ENCODE data around the gene CDC20B. TPM values are rescaled to one million over a fixed set of nuclear protein-coding genes. Genes with fewer than 3 reads are reported as not detected.

Gene CDC20B
- total RNA-seq, result not detected in 2 replicates
- long read RNA-seq, partial matches to known transcripts, result 0 of 3 reads
- long read RNA-seq, other reads (novel, unspliced or antisense), result 3 of 3 reads

GRCh38 chr5:55172937-55173686, at the start of gene CDC20B:
Gene CDC20B, minus strand, starts transcription at chr5:55173177. Its CDS starts 177 bp downstream, at chr5:55173000.
- peaks cover 69% of the 10 kb centered on the region for H3K27me3 Mint-ChIP-seq (ENCODE audit: low read depth)
- H3K4me1 Mint-ChIP-seq, result peaks cover 30% of the 10 kb centered on the region
- no peak for TF ChIP-seq CTCF (conservative IDR thresholded peaks at IDR 0.05)
- H3K36me3 Mint-ChIP-seq (ENCODE audit: low read depth), result no peaks in the 10 kb centered on the region
- no peaks in the 10 kb centered on the region for H3K9me3 Mint-ChIP-seq
- H3K27ac Mint-ChIP-seq (ENCODE audit: unreplicated experiment), result no peak within 1 kb of the TSS
- H3K4me3 Mint-ChIP-seq, result peak within 1 kb of the TSS; percentile 86
- DNase-seq (ENCODE audit: low read depth, low spot score), result peak; percentile 58

GRCh38 chr5:55222092-55222984, 49.4 kb upstream of the CDC20B start:
- Mint-ChIP-seq H3K9me3 (no peaks in the 10 kb centered on the region), H3K27ac (ENCODE audit: unreplicated experiment) (no peak overlapping the region), H3K36me3 (ENCODE audit: low read depth) (peaks cover 2% of the 10 kb centered on the region), H3K4me3 (peak overlapping the region; percentile 32), H3K27me3 (ENCODE audit: low read depth) (peaks cover 95% of the 10 kb centered on the region), H3K4me1 (peaks cover 20% of the 10 kb centered on the region)
- no peak for TF ChIP-seq CTCF (conservative IDR thresholded peaks at IDR 0.05)
- DNase-seq (ENCODE audit: low read depth, low spot score), result no peak

- no peak for TF ChIP-seq CTCF (conservative IDR thresholded peaks at IDR 0.05)
These were observed 47.6 kb upstream of the CDC20B start for GRCh38 chr5:55220433-55221185.

GRCh38 chr5:55219770-55220169, 46.8 kb upstream of the CDC20B start:
- DNase-seq (ENCODE audit: low read depth, low spot score), result no peak
- no peak for TF ChIP-seq CTCF (conservative IDR thresholded peaks at IDR 0.05)
- Mint-ChIP-seq H3K4me3 (peak overlapping the region; percentile 85), H3K27ac (ENCODE audit: unreplicated experiment) (no peak overlapping the region), H3K9me3 (no peaks in the 10 kb centered on the region), H3K4me1 (peaks cover 20% of the 10 kb centered on the region), H3K36me3 (ENCODE audit: low read depth) (peaks cover 2% of the 10 kb centered on the region), H3K27me3 (ENCODE audit: low read depth) (peaks cover 85% of the 10 kb centered on the region)

More at GRCh38 chr5:55220433-55221185, 47.6 kb upstream of the CDC20B start:
- Mint-ChIP-seq H3K4me1 (peaks cover 20% of the 10 kb centered on the region), H3K9me3 (no peaks in the 10 kb centered on the region), H3K27ac (ENCODE audit: unreplicated experiment) (peak overlapping the region; percentile 57), H3K36me3 (ENCODE audit: low read depth) (peaks cover 2% of the 10 kb centered on the region), H3K4me3 (peak overlapping the region; percentile 85), H3K27me3 (ENCODE audit: low read depth) (peaks cover 89% of the 10 kb centered on the region)
- DNase-seq (ENCODE audit: low read depth, low spot score), result peak; percentile 23

GRCh38 chr5:55218967-55219366, 46.0 kb upstream of the CDC20B start:
- Mint-ChIP-seq H3K36me3 (ENCODE audit: low read depth) (peaks cover 2% of the 10 kb centered on the region), H3K27ac (ENCODE audit: unreplicated experiment) (no peak overlapping the region), H3K9me3 (no peaks in the 10 kb centered on the region), H3K4me3 (no peak overlapping the region), H3K4me1 (peaks cover 20% of the 10 kb centered on the region), H3K27me3 (ENCODE audit: low read depth) (peaks cover 77% of the 10 kb centered on the region)
- no peak for TF ChIP-seq CTCF (conservative IDR thresholded peaks at IDR 0.05)
- no peak for DNase-seq (ENCODE audit: low read depth, low spot score)

All from neural crest cell (in vitro differentiated cells).